ENCODE results near the gene NFIA.
A peak's percentile ranks its signal among the peaks of the same experiment; 100 is the strongest.

The NFIA gene

GRCh38 chr1:61397935-61398334 is 315.6 kb downstream of the NFIA start:
- peak; percentile 13 for DNase-seq (ENCODE audit: low read depth)

GRCh38 chr1:61399199-61399598 is 316.8 kb downstream of the NFIA start:
- no peak for DNase-seq (ENCODE audit: low read depth)

DNA sequence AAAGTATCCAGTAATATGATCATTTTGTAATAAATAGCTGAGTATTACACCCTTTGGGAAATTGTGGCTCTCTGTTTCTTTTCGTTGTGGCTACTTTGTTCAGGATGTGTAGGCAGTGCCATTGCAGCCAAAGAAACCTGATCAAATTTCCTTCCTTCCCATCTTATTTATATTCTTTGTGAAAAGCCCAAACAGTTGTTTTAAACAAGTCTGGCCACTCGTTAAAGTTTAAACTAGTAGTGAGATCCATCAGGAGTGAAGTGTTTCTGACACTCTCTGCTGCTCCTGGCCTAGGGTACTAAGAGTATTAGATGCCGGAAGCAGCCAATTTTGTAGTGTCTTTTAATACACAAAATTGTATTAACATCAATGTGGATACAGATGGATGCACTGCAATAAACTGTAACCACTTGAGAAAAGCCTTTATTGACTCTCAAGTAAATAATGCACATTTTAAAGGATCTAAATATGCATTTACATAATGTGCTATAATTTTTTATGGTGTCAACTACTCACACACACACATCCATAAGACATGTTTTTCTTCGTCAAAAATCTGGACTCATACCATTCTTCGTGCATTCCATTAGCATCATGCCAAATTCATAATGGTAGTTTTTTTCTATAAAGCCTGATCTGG is 317.9 kb downstream of the NFIA start:
- DNase-seq (ENCODE audit: low read depth), result no peak

DNA sequence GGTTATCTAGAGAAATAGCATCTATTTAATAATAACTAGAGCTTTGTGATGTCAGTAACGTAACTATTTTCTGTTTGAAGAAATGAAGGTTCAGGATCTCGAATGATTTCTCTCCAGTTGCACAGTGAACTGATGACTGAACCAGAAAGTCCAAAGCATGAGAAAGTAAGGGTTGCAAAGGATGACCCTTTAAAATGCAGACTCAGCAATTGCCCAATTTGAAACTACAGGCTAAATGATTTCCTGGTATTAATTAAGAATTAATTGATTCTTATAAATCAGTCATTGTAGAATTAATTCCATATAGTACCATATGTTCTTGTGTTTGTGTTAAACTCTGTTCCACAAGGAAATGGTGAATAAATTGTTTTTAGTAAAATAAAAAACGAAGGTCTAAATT is 318.6 kb downstream of the NFIA start:
- DNase-seq (ENCODE audit: low read depth), result no peak

DNA sequence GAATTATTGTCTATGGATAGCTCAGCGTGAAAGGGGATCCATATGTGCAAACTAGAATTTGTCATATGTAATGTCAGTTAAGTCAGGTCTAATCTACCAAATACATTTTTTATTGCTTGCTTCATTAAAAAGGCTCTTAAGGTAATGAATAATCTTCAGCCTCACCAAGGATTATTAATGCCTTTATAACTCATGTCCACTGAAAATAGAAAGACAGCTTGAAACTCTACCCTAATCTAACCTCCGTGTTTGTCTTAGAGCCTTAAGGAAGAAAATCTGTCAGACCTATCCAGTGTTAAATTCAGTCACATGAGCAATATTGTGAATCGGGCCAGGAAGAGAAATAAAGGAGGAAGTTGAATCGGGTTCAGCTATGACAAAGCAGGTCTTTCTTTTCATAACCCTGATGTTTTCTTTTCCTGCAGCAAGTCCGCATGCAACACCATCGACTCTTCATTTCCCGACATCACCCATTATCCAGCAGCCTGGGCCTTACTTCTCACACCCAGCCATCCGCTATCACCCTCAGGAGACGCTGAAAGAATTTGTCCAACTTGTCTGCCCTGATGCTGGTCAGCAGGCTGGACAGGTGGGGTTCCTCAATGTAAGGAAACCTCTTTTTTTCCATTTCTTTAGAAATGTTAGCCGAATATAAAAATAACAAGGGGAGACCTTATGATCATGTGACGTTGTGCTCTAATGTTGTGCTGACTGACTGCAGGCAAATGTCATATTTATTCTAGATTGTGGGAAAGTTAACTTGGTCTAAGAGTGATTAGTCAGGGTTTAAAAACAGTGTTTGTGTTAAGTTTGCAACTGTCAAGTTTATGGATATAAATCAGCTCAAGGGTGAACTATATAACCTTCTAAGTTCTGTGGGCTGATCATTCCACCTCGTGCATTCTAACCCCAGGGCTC is 321.6 kb downstream of the NFIA start:
- no peak for DNase-seq (ENCODE audit: low read depth)

- no peak for DNase-seq (ENCODE audit: low read depth)
Observed at GRCh38 chr1:61404597-61405376, 322.4 kb downstream of the NFIA start.

DNA sequence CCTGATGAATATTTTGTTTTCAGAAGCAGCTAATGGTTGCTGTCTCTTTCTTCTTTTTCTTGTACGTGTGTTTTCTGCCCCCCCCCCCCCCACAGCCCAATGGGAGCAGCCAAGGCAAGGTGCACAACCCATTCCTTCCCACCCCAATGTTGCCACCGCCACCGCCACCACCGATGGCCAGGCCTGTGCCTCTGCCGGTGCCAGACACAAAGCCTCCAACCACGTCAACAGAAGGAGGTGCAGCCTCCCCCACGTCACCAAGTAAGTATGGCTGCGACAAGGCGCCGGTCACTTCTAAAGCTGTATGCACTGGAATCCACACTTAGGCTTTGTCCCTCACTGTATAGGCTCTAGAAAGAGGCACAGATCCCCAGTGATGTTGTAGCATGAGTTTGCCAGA is 324.1 kb downstream of the NFIA start:
- no peak for DNase-seq (ENCODE audit: low read depth)

- no peak for DNase-seq (ENCODE audit: low read depth)
Observed at GRCh38 chr1:61412601-61413000, 330.2 kb downstream of the NFIA start.

DNA sequence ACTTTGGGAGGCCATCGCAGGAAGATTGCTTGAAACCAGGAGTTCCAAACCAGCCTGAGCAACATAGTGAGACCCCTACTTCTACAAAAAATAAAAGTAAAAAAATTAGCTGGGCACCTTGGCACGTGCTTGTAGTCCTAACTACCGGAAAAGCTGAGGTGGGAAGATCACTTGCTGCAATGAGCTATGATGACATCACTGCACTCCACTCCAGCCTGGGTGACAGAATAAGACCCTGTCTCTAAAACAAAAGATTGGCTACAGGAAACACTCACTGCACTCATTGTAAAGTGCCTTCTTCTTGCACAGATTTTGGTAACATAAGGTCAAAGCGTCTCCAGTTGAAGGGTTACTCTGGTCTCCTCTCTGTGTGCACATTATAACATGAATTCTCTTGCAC is 336.8 kb downstream of the NFIA start:
- DNase-seq (ENCODE audit: low read depth), result no peak

DNA sequence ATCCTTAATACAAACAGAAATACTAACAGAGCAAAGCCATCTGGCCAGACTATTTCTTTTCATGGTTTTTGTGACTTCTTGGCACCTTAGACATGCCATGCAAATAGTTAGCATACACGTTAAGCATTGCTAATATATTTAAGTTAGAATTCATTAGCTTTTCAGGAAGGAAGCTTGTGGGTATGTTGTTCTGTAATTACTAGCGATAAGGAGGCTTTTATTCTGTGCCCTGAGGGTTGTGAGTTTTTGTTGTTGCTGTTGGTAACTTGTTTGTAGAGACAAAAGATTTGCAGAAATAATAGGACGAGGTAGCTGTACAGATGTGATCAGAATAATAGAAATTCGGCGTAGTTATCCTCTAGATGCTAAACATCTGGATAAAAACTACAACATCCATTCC is 337.3 kb downstream of the NFIA start:
- DNase-seq (ENCODE audit: low read depth), result no peak

DNA sequence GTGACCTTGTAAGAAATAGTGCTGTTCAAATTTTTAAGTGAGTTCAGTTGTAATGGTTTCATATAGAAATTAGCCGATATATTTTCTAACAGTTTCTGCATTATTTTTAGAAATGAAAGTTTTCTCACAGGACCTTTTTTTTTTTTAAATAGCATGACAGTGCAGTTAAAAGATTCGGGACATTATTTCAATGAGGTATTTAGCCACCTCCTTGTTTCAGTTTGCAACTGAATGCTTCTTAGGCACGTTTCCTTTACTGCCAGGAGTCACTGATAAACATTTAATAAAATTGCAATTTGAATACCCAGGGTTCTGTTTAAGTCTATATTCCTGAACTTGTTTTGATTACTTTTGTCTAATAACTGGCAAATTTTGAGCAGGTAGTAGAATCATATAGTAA is 337.9 kb downstream of the NFIA start:
- DNase-seq (ENCODE audit: low read depth), result no peak

GRCh38 chr1:61420909-61421835 is 338.8 kb downstream of the NFIA start:
- no peak for DNase-seq (ENCODE audit: low read depth)

- no peak for DNase-seq (ENCODE audit: low read depth)
Observed at GRCh38 chr1:61423643-61424042, 341.3 kb downstream of the NFIA start.

DNA sequence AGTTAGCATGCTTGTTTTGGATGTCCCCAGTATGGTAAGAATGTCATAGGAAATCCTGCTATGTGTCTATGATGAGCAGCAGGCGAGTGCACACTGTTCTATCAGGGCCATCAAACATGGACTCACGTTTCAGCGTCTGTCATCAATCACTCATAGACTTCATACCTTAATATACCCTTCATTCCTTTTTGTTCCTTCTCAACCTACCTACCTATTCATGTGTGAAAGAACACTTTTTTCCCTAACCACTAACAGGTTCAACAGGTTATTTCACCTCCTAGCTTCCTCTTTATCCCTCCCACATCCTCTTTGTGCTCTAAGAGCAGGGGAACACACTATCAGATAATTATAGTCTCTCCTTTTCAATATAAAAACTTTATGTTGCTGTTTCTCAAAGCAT is 342.0 kb downstream of the NFIA start:
- no peak for DNase-seq (ENCODE audit: low read depth)

- DNase-seq (ENCODE audit: low read depth), result no peak
Observed at GRCh38 chr1:61425040-61425439, 342.7 kb downstream of the NFIA start.

GRCh38 chr1:61426254-61426653 is 343.9 kb downstream of the NFIA start:
- DNase-seq (ENCODE audit: low read depth), result no peak

- no peak for DNase-seq (ENCODE audit: low read depth)
Observed at GRCh38 chr1:61426885-61427284, 344.5 kb downstream of the NFIA start.

- DNase-seq (ENCODE audit: low read depth), result no peak
Observed at GRCh38 chr1:61427510-61427909, 345.1 kb downstream of the NFIA start.

DNA sequence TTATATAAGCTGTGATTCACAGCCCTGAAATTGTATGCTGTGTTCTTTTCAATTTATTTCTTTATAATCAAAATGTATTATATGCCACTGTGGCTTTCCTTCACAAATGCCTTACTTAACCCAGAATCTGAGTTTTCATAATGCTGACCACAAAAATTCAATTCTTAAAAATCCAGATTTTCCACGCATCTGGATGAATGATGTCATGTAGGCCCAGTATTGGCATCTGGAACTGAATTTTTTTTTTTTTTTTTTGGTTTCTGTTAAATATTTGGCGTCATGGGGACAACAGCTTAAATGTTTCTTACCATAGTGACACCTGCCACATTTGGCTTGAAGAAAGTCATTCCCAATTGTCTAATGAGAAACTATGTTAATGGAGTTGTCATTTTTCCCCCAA is 345.8 kb downstream of the NFIA start:
- DNase-seq (ENCODE audit: low read depth), result no peak

DNA sequence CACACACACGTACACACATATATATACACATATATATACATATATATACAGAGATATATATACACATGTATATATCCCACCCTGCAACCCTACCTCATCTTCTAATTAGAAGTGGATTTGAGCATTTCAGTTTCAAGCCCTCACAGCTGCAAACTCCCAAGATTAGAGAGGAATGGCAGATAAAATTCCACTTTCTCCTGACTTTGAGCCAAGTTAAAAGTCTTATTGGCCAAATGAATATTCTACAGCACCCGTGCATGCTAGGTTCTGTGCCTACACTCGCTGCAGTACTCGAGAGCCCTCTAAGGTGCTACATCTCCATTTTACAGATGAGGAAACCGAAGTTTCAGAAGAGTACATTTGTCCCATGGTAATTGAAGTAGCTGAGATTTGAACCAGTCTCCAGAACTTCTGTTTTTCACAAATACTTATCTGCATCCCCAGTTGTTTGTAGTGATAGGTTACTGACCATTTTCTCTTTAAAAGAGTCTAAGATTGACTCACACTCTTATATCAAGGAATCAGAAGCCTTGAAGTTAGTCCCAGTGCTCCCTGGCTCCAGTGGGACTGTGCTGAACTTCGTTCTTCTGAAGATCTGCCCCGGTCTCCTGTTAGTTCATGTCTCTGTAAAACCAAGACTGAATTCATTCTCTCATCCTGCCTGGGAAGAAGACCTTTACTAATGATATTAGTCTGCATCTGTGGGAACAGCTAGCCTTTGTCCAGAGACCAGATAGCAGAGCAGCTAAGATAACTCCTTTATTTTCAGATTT is 350.4 kb downstream of the NFIA start:
- DNase-seq (ENCODE audit: low read depth), result no peak

GRCh38 chr1:61433646-61434045 is 351.3 kb downstream of the NFIA start:
- DNase-seq (ENCODE audit: low read depth), result no peak

Measured in amniotic epithelial cell (primary cell).